OCI-LY3 (cell line): ENCODE results near the gene PRADC1.
"Not testable (repeated sequence)": the region's sequence is repeated elsewhere in the genome, so short reads cannot be mapped to it uniquely, and the experiment has no call there.

Source experiments
- H2AFZ ChIP-seq: fragments of 200-600, 300-600 bp; shearing (Covaris generic); 2 replicates; pipeline ENCODE4 v1.6.0; 2014; ENCODE audit warnings: antibody characterized with exemption, low read depth, low read length
- H3K27ac ChIP-seq: fragments of 200-600, 300-600 bp; sonication (generic); 2 replicates; pipeline ENCODE4 v1.5.1; 2014; ENCODE audit warnings: mild to moderate bottlenecking, low read length, moderate library complexity, mixed read lengths
- H3K27me3 ChIP-seq: fragments of 200-600, 300-600 bp; sonication (generic); 2 replicates; pipeline ENCODE4 v1.6.1; 2014; ENCODE audit warnings: low read depth, low read length, mixed read lengths
- H3K36me3 ChIP-seq: fragments of 200-600, 300-600 bp; sonication (generic); replicated peaks from 2 replicates; pipeline ENCODE3; 2014; ENCODE audit warnings: low read depth, low read length, mixed read lengths
- H3K4me1 ChIP-seq: fragments of 300-600, 200-600 bp; sonication (generic); 2 replicates; pipeline ENCODE4 v1.6.1; 2014; ENCODE audit warnings: low read length, mixed read lengths
- H3K4me2 ChIP-seq: fragments of 200-600, 300-600 bp; sonication (generic); 2 replicates; pipeline ENCODE4 v1.6.1; 2014; ENCODE audit warnings: low read length, mixed read lengths
- H3K4me3 ChIP-seq: fragments of 300-600, 200-600 bp; sonication (generic); 2 replicates; pipeline ENCODE4 v1.5.1; 2014; ENCODE audit warnings: antibody characterized with exemption, mild to moderate bottlenecking, low read length, moderate library complexity
- H3K79me2 ChIP-seq: fragments of 300-600, 200-600 bp; shearing (Covaris generic); 2 replicates; pipeline ENCODE4 v1.6.1; 2014; ENCODE audit warnings: mild to moderate bottlenecking, low read length, mixed read lengths
- H3K9ac ChIP-seq: fragments of 300-600, 200-600 bp; shearing (Covaris generic); 2 replicates; pipeline ENCODE4 v1.6.0; 2014; ENCODE audit warnings: mild to moderate bottlenecking, low read length, moderate library complexity
- H3K9me3 ChIP-seq: fragments of 200-600, 300-600 bp; shearing (Covaris generic); 2 replicates; pipeline ENCODE4 v1.6.1; 2014; ENCODE audit warnings: low read length, mixed read lengths; ENCODE audit not compliant: insufficient read depth
- H4K20me1 ChIP-seq: fragments of 200-600, 300-600 bp; sonication (generic); 2 replicates; pipeline ENCODE4 v1.6.1; 2016; ENCODE audit warnings: low read length, mixed read lengths; ENCODE audit not compliant: insufficient read depth
- CTCF ChIP-seq: fragments of 200-600, 300-600 bp; sonication (generic); IDR thresholded peaks from 2 replicates; pipeline ENCODE4 v1.5.1; 2014; ENCODE audit warnings: antibody characterized with exemption, low read length, low read depth
- EZH2phosphoT487 ChIP-seq: fragments of 200-600 bp; shearing (Covaris generic); IDR thresholded peaks from 2 replicates; pipeline ENCODE4 v1.6.1; 2018; ENCODE audit warnings: antibody characterized with exemption, mixed run types, low read depth

PRADC1 gene

GRCh38 chr2:73263540-73264331 is 30.7 kb upstream of the PRADC1 start:
- H2AFZ ChIP-seq = no peak overlapping the region
- H3K79me2 ChIP-seq = peaks cover 28% of the 10 kb centered on the region
- peaks cover 20% of the 10 kb centered on the region for H4K20me1 ChIP-seq
- no peak for TF ChIP-seq CTCF
- TF ChIP-seq EZH2phosphoT487 = no peak
- H3K27ac ChIP-seq = no peak overlapping the region
- peaks cover 40% of the 10 kb centered on the region for H3K36me3 ChIP-seq
- H3K4me1 ChIP-seq = no peaks in the 10 kb centered on the region
- no peaks in the 10 kb centered on the region for H3K9me3 ChIP-seq
- H3K9ac ChIP-seq = no peak overlapping the region
- H3K4me2 ChIP-seq = no peak overlapping the region
- H3K27me3 ChIP-seq = no peaks in the 10 kb centered on the region
- no peak overlapping the region for H3K4me3 ChIP-seq

DNA sequence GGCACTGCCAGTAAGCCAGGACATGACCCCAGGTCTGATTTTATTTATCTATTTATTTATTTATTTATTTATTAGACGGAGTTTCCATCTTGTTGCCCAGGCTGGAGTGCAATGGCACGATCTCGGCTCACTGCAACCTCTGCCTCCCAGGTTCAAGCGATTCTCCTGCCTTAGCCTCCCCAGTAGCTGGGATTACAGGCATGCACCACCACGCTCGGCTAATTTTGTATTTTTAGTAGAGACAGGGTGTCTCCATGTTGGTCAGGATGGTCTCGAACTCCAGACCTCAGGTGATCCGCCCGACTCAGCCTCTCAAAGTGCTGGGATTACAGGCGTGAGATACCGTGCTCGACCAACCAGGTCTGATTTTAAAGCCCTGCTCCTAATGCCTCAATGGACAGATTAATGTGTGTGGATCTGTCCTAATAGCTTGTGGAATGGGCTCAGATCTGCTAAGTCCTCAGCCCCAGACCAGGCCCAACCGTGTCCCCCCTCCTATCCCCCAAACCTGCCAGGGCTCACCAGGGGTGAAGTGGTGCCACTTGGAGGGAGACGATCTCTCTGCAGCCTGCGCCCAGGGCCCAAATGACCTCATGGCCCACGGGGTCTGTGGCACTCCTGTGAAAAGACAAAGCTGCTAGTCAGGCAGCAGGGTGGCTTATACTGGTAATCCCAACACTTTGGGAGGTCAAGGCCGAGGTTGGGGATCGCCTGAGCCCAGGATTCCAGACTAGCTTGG is 29.8 kb upstream of the PRADC1 start:
- not testable (repeated sequence) for H3K4me1 ChIP-seq, H3K27me3 ChIP-seq, H3K9me3 ChIP-seq, H2AFZ ChIP-seq, H3K4me3 ChIP-seq, H3K27ac ChIP-seq, H3K4me2 ChIP-seq, H3K9ac ChIP-seq
- peaks cover 20% of the 10 kb centered on the region for H3K79me2 ChIP-seq
- H3K36me3 ChIP-seq = peaks cover 40% of the 10 kb centered on the region
- peaks cover 13% of the 10 kb centered on the region for H4K20me1 ChIP-seq

- H3K9ac ChIP-seq = no peak overlapping the region
- peaks cover 43% of the 10 kb centered on the region for H3K36me3 ChIP-seq
- H3K4me2 ChIP-seq = no peak overlapping the region
- no peak overlapping the region for H3K4me3 ChIP-seq
- peaks cover 13% of the 10 kb centered on the region for H3K79me2 ChIP-seq
- H3K27me3 ChIP-seq = no peaks in the 10 kb centered on the region
- no peaks in the 10 kb centered on the region for H3K9me3 ChIP-seq
- no peak overlapping the region for H3K27ac ChIP-seq
- TF ChIP-seq CTCF (no peak), EZH2phosphoT487 (no peak)
- peaks cover 8% of the 10 kb centered on the region for H4K20me1 ChIP-seq
- H2AFZ ChIP-seq = no peak overlapping the region
- no peaks in the 10 kb centered on the region for H3K4me1 ChIP-seq
These were observed 29.1 kb upstream of the PRADC1 start for GRCh38 chr2:73262108-73262651.

DNA sequence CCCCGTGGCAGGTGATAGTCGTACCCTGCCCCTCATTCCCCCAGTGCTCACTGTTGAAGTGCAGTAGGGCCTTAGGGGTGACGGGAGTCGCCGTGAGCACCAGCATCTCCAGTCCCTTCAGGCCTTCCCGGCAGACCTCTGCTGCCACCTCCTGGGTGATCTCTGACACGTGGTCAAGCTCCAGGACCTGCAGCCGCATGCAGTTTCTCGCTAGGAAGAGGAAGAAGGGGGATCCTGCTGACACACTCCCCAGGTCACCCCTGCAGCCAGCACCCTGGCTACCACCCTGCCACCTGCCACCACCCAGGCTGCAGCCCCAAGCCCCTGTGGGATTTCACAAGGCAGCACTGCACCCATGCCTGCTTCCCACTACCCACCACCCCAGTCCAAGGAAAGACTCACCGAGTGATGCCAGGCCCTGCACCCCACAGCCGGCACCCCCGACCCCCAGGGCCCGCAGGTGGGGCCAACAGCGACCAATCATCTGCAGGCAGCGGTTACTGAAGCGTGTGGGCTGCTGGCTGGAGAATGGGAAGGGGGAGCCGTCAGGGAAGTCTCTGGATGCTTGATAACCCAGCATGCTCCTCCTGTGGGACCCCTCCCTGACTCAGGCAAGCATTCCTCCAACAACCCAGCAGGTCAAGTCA is 27.4 kb upstream of the PRADC1 start:
- TF ChIP-seq EZH2phosphoT487 (no peak), CTCF (peak; percentile 23; the same call in 1 of the 2 replicates)
- no peaks in the 10 kb centered on the region for H3K27me3 ChIP-seq
- no peak overlapping the region for H3K9ac ChIP-seq
- no peak overlapping the region for H3K4me3 ChIP-seq
- no peaks in the 10 kb centered on the region for H3K4me1 ChIP-seq
- no peak overlapping the region for H3K4me2 ChIP-seq
- no peaks in the 10 kb centered on the region for H3K9me3 ChIP-seq
- H4K20me1 ChIP-seq = peaks cover 5% of the 10 kb centered on the region; the same call in 1 of the 2 replicates
- no peaks in the 10 kb centered on the region for H3K79me2 ChIP-seq
- peaks cover 42% of the 10 kb centered on the region for H3K36me3 ChIP-seq
- H2AFZ ChIP-seq = no peak overlapping the region
- H3K27ac ChIP-seq = no peak overlapping the region
